Activated T-cell treated with anti-CD3 and anti-CD28 coated beads for 1 hour (primary cell): ENCODE measurements around the gene HMCN1.
"Not testable (repeated sequence)": the region's sequence is repeated elsewhere in the genome, so short reads cannot be mapped to it uniquely, and the experiment has no call there.

ENCODE experiments used
- DNase-seq: peaks from one replicate; pipeline ENCODE4 v3.0.0-alpha.2; 2020; ENCODE audit warnings: low read depth

Gene HMCN1

DNA sequence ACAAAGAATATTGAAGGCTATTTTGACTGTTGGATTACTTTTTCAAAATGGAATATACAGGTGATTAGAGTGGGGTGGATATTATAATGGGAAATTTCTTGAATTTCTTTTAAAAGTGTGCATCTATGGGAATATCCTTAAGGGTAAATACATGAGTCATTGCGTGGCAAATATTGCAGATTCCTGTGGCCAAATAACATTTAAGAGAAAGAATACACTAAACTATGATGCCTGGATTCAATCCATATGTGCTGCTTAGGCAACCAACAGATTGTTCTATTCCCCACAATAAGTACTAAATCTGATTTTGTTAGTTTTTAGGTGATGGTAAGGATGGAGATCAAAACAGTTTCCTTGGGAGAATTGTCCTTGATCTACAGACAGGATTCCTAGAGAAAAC lies 119.5 kb downstream of the HMCN1 start:
- DNase-seq, result no peak

- no peak for DNase-seq
Measured at GRCh38 chr1:185856482-185856881, 122.3 kb downstream of the HMCN1 start.

- no peak for DNase-seq
Measured at GRCh38 chr1:185857442-185857841, 123.3 kb downstream of the HMCN1 start.

DNA sequence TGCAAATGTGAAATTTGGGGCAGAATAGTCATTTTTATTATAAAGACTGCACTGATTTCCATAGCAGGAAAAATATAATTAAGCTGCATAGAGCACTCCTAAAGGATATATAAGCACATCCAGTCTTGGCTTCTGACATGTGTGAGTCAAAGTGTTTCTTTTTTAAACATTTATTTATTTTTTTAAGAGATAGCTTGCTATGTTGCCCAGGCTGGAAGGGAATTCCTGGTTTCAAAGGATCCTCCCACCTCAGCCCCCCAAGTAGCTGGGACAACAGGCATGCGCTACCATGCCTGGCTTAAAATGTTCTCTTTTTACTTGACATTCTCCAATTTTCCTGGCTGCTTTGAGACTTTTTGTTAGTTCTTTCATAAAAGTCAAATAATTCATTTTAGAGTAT lies 126.1 kb downstream of the HMCN1 start:
- no peak for DNase-seq

DNA sequence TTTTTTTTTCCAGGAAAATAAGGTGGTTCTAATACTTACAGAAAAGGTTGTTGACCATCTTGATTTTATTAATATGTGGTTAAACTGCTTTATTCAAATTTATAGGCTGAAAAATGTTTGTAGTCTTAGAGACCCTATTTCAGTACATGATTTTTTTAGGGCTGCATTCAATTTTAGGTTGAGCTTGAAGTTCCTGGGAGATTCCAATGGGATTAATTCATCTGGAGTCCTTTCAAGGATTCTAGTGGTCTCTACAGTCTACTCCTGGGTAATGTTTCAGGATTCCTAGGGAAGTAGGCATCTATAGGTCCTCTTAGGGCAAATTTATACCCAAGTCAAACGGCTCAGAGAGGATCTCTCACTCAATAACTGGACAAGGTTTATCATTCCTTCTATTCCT lies 126.7 kb downstream of the HMCN1 start:
- DNase-seq, result no peak

- DNase-seq, result no peak
Measured at GRCh38 chr1:185861630-185862029, 127.4 kb downstream of the HMCN1 start.

- no peak for DNase-seq
Measured at GRCh38 chr1:185862235-185862634, 128.0 kb downstream of the HMCN1 start.

DNA sequence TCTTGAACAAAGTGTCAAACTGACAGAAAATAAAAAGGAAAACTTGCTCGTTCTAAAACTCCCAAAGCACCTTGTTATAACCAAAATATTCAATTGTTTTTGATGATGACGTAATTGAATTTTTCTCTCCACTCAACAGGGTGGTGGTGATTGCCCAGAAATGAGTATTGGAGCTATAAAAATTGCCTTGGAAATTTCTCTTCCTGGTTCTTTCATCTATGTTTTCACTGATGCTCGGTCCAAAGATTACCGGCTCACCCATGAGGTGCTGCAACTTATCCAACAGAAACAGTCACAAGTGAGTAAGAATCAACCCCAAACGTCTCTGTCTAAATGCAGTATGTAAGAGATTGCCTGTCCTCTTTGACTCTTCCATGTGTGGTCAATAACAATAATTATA lies 130.1 kb downstream of the HMCN1 start:
- DNase-seq, result no peak

GRCh38 chr1:185864889-185865517 lies 130.8 kb downstream of the HMCN1 start:
- DNase-seq, result no peak

DNA sequence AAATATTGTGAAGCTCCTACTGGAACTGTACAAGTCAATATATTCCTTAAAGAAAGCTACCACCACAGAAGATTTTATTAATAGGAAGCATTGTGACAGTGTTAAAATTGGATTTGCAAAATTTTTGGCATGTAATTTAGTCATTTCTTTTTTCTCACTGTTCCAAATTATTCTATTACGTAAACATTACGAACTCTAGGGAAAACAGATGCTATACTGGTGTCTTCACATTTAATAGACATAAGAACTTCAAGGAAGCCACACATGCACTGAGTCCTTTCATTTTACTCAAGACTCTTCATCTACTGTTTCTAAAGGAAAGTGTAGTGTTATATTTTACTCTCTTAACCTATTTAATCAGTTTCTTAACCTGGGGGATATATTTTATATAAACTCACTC lies 135.4 kb downstream of the HMCN1 start:
- no peak for DNase-seq

DNA sequence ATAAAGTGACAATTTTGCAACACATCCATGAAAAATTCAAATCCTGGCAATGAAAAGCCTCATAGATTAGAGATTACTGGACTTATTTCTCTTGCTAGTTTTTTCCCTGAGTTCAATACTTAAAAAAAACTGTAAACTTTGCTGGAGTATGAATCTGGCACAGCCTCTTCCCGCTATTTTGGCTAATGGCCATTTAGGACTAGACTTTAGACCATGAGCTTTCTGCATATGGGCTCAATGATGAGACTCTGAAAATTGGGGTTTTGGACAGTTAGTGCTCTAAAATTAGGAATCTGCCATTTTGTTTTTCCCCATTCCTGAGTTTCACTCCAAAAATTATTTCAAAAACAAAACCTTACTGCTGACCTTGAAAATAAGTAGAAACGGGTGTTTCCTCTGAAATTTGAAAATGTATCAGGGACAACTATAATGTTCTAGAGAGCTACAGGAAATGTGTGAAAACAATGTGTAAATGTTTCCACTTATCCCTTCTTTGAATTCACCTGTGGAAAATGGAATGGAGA lies 137.5 kb downstream of the HMCN1 start:
- no peak for DNase-seq

GRCh38 chr1:185874246-185874645 lies 140.1 kb downstream of the HMCN1 start:
- no peak for DNase-seq

- DNase-seq, result no peak
Measured at GRCh38 chr1:185880330-185880729, 146.1 kb downstream of the HMCN1 start.

- no peak for DNase-seq
Measured at GRCh38 chr1:185880779-185881333, 146.7 kb downstream of the HMCN1 start.

DNA sequence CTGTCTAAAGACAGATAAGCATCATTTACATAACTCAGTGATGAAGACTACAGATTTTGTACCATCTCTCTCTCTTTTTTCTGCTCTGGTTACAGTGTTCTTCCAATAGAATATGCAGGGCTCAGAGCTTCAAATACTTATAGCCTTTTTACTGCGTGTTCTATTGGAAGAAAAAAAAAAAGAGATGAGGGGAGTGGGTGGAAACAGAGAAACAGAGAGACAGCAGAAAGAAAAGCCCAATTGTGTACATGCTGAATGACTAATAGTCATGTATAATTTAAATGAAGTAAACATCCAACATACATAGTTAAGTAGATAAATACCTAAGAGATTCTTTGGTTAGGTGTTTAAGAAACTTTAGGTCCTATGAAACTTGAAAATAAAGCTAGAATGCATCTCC lies 151.9 kb downstream of the HMCN1 start:
- no peak for DNase-seq

DNA sequence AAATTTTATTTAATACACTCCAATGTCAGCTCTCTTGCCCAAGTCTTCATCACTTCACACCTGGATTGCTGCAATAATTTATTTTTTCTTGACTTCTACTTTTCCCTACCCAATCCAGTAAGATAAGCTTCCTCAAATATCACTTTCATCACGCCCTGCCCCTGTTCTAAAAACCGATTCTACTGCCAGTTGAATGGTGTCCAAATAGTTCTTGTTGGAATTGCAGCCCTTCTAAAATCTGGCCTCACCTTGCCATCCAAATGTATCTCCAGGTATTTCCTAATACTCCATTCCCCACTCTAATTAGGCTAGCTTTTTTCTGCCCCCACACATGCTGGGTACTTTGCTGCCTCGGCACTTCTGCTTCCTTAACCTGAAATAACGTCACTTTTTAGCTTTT lies 152.5 kb downstream of the HMCN1 start:
- DNase-seq, result no peak

GRCh38 chr1:185892831-185893403 lies 158.7 kb downstream of the HMCN1 start:
- not testable (repeated sequence) for DNase-seq

GRCh38 chr1:185894791-185895190 lies 160.6 kb downstream of the HMCN1 start:
- no peak for DNase-seq

DNA sequence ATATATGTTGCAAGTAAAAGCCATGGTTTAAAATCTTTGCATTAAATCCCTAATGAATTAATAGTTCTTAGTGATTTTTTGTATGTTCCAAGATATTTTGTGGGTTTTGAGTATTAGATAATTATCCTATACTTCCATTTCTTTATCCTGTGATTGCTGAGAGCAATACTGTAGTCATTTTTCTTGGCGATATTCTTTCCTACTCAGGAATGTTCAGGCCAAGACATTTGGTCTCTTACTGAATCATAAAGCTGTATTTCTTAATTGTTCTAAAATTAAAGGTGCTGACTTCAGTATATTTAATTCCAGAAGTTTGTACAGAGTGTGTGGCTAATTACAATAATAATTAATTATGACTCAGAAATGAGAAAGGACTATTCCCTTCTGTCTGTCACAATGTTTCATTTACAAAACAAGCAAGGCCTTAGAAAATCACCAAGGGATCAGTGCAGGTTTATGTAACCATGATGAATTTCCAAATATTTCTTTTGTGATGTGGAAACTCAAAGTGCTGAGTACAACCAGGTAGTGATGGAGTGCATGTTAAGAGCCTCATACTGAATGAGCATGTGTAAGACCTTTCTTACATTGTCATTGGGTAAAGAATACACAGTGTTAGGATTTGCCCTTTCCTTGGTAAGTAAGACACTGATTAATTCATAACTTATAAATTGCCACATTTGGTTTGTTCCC lies 161.2 kb downstream of the HMCN1 start:
- no peak for DNase-seq

DNA sequence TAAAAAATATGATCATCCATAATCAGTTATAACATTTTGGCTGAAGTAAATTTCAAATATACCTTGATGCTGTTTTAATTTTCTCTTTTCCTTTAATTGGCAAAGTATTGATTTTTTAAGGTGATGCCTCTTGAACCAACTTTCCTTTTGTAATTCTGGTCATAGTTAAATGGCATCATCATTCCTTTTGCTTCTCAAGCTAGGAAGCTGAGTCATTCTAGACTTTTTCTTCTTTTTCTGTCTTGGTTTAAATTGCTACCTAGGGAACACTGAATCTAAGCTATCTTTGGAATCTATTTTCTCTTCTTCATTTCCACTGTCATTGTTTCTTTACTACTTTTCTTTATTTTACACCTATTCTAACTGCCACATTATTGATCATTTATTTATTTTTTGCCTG lies 162.7 kb downstream of the HMCN1 start:
- DNase-seq, result no peak

DNA sequence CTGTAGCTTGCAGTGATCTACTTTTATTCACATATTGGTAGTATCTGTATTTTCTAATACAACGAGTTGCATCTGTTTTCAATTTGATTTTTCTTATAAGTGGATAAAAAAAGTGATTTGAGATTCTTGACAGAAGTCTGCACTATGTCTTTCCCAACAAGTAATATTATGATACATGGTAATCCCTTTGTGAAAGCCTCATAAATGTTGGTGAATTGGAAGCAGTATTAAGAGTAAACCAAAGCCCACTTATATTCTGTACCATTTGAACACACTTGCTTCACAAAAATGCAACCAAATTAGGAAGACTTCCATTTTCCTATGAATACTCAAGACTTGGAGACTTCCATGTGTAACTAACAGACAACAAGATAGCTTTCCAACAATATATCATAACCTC lies 172.0 kb downstream of the HMCN1 start:
- no peak for DNase-seq

- DNase-seq, result no peak
Measured at GRCh38 chr1:185907246-185907645, 173.1 kb downstream of the HMCN1 start.

GRCh38 chr1:185911978-185912377 lies 177.8 kb downstream of the HMCN1 start:
- DNase-seq, result no peak
